ENCODE measurements around the gene HDAC4.

- TF ChIP-seq CTCF (IDR thresholded peaks at IDR 0.05; ENCODE audit: poor library complexity), result no peak
- no peak for TF ChIP-seq EZH2 (IDR thresholded peaks at IDR 0.05; ENCODE audit: borderline replicate concordance)
- TF ChIP-seq EZH2phosphoT487 (IDR thresholded peaks at IDR 0.05; ENCODE audit: low read depth, severe bottlenecking, unreplicated experiment), result no peak
Measured at GRCh38 chr2:239275847-239276831, 124.7 kb downstream of the HDAC4 start.
